OCI-LY1 (cell line): ENCODE results near the gene TMEM176B.

Source experiments
- H2AFZ ChIP-seq: fragments of 200-600 bp; sonication (generic), shearing (Covaris generic); 2 replicates; pipeline ENCODE4 v1.6.0; 2014; ENCODE audit warnings: antibody characterized with exemption, mild to moderate bottlenecking, low read length
- H3F3A ChIP-seq: fragments of 200-600 bp; sonication (generic), shearing (Covaris generic); 2 replicates; pipeline ENCODE4 v1.6.0; 2014; ENCODE audit warnings: mild to moderate bottlenecking, antibody characterized with exemption, low read length, moderate library complexity; ENCODE audit not compliant: insufficient read depth
- H3K27ac ChIP-seq: fragments of 200-600 bp; sonication (generic); 2 replicates; pipeline ENCODE4 v1.5.1; 2014; ENCODE audit warnings: low read length, mixed run types, mild to moderate bottlenecking, low read depth; ENCODE audit not compliant: poor library complexity, severe bottlenecking
- H3K27me3 ChIP-seq: fragments of 200-600 bp; sonication (generic); 2 replicates; pipeline ENCODE4 v1.6.0; 2014; ENCODE audit warnings: antibody characterized with exemption, mild to moderate bottlenecking, low read length, moderate library complexity; ENCODE audit not compliant: insufficient read depth
- H3K36me3 ChIP-seq: fragments of 200-600 bp; sonication (generic); 2 replicates; pipeline ENCODE4 v1.6.1; 2014; ENCODE audit warnings: mild to moderate bottlenecking, antibody characterized with exemption, low read length, moderate library complexity, mixed read lengths; ENCODE audit not compliant: insufficient read depth
- H3K4me1 ChIP-seq: fragments of 200-600 bp; sonication (generic); 2 replicates; pipeline ENCODE4 v1.5.1; 2014; ENCODE audit warnings: mild to moderate bottlenecking, low read length, moderate library complexity; ENCODE audit not compliant: insufficient read depth, severe bottlenecking
- H3K4me2 ChIP-seq: fragments of 200-600 bp; sonication (generic), shearing (Covaris generic); 2 replicates; pipeline ENCODE4 v1.6.1; 2014; ENCODE audit warnings: low read length
- H3K4me3 ChIP-seq: fragments of 200-600 bp; sonication (generic); 2 replicates; pipeline ENCODE4 v1.5.1; 2014; ENCODE audit warnings: low read length, low read depth, mild to moderate bottlenecking, mixed read lengths; ENCODE audit not compliant: poor library complexity, severe bottlenecking
- H3K79me2 ChIP-seq: fragments of 200-600 bp; shearing (Covaris generic); 2 replicates; pipeline ENCODE4 v1.6.1; 2016; ENCODE audit warnings: mixed run types, low read length, mixed read lengths; ENCODE audit not compliant: insufficient read depth
- H3K9ac ChIP-seq: fragments of 200-600 bp; sonication (generic), shearing (Covaris generic); 2 replicates; pipeline ENCODE4 v1.6.1; 2014; ENCODE audit warnings: mild to moderate bottlenecking, low read length, mixed read lengths
- H3K9me2 ChIP-seq: fragments of 200-600 bp; sonication (generic), shearing (Covaris generic); 2 replicates; pipeline ENCODE4 v1.6.1; 2014; ENCODE audit warnings: low read depth, mild to moderate bottlenecking, low read length, mixed read lengths
- H3K9me3 ChIP-seq: fragments of 200-600 bp; shearing (Covaris generic); 2 replicates; pipeline ENCODE4 v1.6.1; 2014; ENCODE audit warnings: low read length, mixed read lengths
- H4K20me1 ChIP-seq: fragments of 200-600 bp; sonication (generic), shearing (Covaris generic); 2 replicates; pipeline ENCODE4 v1.6.0; 2016; ENCODE audit warnings: mild to moderate bottlenecking, low read length; ENCODE audit not compliant: insufficient read depth
- EZH2 ChIP-seq: fragments of 200-600 bp; sonication (generic), shearing (Covaris generic); IDR thresholded peaks from 2 replicates; pipeline ENCODE4 v1.8.0; 2017; ENCODE audit warnings: borderline replicate concordance, mixed run types, mild to moderate bottlenecking, antibody characterized with exemption, low read length, moderate library complexity, mixed read lengths
- TF ChIP-seq, protein P1 (sequence below): fragments of 200-600 bp; sonication (generic), shearing (Covaris generic); IDR thresholded peaks from 2 replicates; pipeline ENCODE4 v1.5.1; 2017; ENCODE audit warnings: mild to moderate bottlenecking, antibody characterized with exemption, low read length, moderate library complexity, mixed read lengths

TMEM176B gene

DNA sequence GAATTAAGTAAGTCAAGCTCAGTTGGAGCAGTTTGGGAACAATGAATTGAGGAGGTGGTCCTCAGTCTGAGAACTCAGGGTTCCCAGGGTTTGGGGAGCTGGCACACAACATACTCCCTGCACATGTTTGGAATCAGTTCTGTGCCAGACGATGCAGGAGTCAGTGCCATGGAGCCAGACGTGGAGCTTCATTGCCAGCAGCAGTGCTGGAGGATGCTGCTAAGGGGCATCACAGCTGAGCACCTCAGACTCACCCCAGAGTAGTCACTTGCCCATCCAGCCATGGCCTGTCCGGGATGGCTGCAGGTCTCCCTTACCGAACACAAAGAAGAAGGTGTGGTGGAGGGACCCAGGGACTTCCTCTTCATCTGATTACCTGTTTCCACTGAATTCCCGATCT lies 55.1 kb downstream of the TMEM176B start:
- H3K4me2 ChIP-seq, result no peak overlapping the region
- no peaks in the 10 kb centered on the region for H3K36me3 ChIP-seq
- H3K4me3 ChIP-seq, result no peak overlapping the region
- H3K27ac ChIP-seq, result no peak overlapping the region
- no peaks in the 10 kb centered on the region for H3K79me2 ChIP-seq
- TF ChIP-seq, protein P1, sequence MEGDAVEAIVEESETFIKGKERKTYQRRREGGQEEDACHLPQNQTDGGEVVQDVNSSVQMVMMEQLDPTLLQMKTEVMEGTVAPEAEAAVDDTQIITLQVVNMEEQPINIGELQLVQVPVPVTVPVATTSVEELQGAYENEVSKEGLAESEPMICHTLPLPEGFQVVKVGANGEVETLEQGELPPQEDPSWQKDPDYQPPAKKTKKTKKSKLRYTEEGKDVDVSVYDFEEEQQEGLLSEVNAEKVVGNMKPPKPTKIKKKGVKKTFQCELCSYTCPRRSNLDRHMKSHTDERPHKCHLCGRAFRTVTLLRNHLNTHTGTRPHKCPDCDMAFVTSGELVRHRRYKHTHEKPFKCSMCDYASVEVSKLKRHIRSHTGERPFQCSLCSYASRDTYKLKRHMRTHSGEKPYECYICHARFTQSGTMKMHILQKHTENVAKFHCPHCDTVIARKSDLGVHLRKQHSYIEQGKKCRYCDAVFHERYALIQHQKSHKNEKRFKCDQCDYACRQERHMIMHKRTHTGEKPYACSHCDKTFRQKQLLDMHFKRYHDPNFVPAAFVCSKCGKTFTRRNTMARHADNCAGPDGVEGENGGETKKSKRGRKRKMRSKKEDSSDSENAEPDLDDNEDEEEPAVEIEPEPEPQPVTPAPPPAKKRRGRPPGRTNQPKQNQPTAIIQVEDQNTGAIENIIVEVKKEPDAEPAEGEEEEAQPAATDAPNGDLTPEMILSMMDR, result no peak
- no peak for TF ChIP-seq EZH2
- no peaks in the 10 kb centered on the region for H4K20me1 ChIP-seq
- no peaks in the 10 kb centered on the region for H3F3A ChIP-seq
- H3K4me1 ChIP-seq, result no peaks in the 10 kb centered on the region
- no peak overlapping the region for H3K9ac ChIP-seq
- no peaks in the 10 kb centered on the region for H3K9me2 ChIP-seq
- no peak overlapping the region for H2AFZ ChIP-seq
- H3K9me3 ChIP-seq, result no peaks in the 10 kb centered on the region
- no peaks in the 10 kb centered on the region for H3K27me3 ChIP-seq

DNA sequence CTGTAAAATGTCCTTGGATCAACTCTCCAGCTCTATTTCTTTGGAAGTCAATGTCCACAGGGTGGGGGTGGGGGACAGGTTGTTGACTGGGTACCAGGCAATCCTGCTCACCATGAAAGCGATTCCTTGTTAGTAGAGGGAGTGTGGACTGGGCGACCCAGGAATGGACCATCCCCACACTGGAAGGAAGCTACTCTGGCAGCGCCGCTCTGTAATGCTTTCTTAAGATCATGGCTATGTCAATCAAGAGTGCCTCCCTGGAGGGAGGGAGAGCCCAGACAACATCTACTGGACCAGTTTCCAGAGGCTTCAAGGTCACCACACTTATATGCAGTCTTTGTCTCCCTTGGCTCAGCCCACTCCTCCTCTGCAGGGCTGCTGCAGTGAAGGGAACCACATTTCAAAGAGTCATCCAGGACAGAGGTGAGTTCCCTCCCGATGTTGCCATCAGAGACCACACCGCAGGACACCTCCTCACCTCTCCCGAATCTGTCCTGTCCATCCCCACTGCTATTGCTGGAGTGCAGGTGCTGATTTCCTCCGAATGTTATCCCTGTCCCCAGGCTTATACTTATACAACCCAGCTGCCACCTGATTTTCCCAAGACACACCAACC lies 56.0 kb downstream of the TMEM176B start:
- H3K9me2 ChIP-seq, result no peaks in the 10 kb centered on the region
- no peak overlapping the region for H3K27ac ChIP-seq
- H3F3A ChIP-seq, result no peaks in the 10 kb centered on the region
- no peaks in the 10 kb centered on the region for H3K4me1 ChIP-seq
- no peak overlapping the region for H3K9ac ChIP-seq
- no peaks in the 10 kb centered on the region for H3K9me3 ChIP-seq
- TF ChIP-seq, protein P1, result no peak
- no peak for TF ChIP-seq EZH2
- no peak overlapping the region for H3K4me2 ChIP-seq
- H3K79me2 ChIP-seq, result no peaks in the 10 kb centered on the region
- H3K27me3 ChIP-seq, result no peaks in the 10 kb centered on the region
- no peaks in the 10 kb centered on the region for H3K36me3 ChIP-seq
- no peak overlapping the region for H3K4me3 ChIP-seq
- H2AFZ ChIP-seq, result no peak overlapping the region
- no peaks in the 10 kb centered on the region for H4K20me1 ChIP-seq

DNA sequence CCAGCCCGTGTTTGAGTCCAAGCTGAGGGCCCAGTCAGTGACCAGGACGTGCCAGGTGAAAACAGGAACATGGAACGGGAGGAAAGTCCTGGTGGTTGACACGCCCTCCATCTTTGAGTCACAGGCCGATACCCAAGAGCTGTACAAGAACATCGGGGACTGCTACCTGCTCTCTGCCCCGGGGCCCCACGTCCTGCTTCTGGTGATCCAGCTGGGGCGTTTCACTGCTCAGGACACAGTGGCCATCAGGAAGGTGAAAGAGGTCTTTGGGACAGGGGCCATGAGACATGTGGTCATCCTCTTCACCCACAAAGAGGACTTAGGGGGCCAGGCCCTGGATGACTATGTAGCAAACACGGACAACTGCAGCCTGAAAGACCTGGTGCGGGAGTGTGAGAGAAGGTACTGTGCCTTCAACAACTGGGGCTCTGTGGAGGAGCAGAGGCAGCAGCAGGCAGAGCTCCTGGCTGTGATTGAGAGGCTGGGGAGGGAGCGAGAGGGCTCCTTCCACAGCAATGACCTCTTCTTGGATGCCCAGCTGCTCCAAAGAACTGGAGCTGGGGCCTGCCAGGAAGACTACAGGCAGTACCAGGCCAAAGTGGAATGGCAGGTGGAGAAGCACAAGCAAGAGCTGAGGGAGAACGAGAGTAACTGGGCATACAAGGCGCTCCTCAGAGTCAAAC lies 57.7 kb downstream of the TMEM176B start:
- Histone ChIP-seq H3K9ac (no peak overlapping the region), H3K79me2 (no peaks in the 10 kb centered on the region), H3K27ac (no peak overlapping the region), H3K27me3 (no peaks in the 10 kb centered on the region), H4K20me1 (no peaks in the 10 kb centered on the region), H2AFZ (no peak overlapping the region), H3K9me2 (no peaks in the 10 kb centered on the region), H3F3A (no peaks in the 10 kb centered on the region), H3K4me1 (no peaks in the 10 kb centered on the region), H3K4me3 (no peak overlapping the region), H3K36me3 (no peaks in the 10 kb centered on the region), H3K9me3 (no peaks in the 10 kb centered on the region), H3K4me2 (no peak overlapping the region)
- no peak for TF ChIP-seq EZH2
- TF ChIP-seq, protein P1, result no peak
